Stimulated activated CD8-positive, alpha-beta memory T cell treated with anti-CD3 and anti-CD28 coated beads, Interleukin-2, amount 100 ng/mL, for 1 hour (primary cell): ENCODE data around the gene CBLN3.
A peak's percentile ranks its signal among the peaks of the same experiment; 100 is the strongest.
"Not testable (repeated sequence)": the region's sequence is repeated elsewhere in the genome, so short reads cannot be mapped to it uniquely, and the experiment has no call there.

Source experiments
- DNase-seq, 2 donors: peaks; one replicate each; pipeline ENCODE4 v3.0.0-alpha.2; 2020; ENCODE audit warnings: low read depth in 2 of 2

Gene CBLN3

DNA sequence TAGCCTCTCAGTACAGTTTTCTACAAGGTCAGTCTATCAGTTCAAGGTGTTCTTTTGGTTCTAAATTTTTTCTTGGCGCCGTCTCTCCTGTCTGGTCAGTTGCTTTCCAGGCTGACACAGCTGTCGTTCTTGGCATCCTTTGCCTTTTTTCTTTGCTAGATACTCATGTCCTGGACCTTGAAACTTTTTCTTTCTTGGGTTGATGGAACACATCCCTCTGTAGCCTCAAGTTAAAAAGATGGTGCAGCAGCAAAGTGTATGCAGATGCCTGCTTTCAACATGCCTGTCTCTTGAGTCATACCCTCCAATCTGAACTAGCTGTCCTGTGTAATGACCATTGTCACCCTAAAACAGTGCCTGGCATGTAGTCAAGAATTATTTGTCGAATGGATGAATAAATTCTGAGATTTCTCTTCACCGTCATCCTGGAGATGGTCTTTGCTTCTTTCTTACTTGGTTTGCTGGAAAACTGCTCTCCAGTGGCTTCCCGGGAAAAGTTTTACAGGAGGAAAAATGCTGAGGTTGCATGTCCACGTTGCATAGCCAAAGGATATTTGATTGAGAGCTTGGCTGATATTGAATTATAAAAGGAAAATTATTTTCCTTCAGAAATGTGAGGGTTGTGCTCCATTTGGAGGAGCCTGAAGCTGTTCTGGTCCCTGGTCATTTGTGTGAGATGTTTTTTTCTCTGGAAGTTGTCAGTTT, 26.0 kb downstream of the CBLN3 start:
- no peak for DNase-seq

DNA sequence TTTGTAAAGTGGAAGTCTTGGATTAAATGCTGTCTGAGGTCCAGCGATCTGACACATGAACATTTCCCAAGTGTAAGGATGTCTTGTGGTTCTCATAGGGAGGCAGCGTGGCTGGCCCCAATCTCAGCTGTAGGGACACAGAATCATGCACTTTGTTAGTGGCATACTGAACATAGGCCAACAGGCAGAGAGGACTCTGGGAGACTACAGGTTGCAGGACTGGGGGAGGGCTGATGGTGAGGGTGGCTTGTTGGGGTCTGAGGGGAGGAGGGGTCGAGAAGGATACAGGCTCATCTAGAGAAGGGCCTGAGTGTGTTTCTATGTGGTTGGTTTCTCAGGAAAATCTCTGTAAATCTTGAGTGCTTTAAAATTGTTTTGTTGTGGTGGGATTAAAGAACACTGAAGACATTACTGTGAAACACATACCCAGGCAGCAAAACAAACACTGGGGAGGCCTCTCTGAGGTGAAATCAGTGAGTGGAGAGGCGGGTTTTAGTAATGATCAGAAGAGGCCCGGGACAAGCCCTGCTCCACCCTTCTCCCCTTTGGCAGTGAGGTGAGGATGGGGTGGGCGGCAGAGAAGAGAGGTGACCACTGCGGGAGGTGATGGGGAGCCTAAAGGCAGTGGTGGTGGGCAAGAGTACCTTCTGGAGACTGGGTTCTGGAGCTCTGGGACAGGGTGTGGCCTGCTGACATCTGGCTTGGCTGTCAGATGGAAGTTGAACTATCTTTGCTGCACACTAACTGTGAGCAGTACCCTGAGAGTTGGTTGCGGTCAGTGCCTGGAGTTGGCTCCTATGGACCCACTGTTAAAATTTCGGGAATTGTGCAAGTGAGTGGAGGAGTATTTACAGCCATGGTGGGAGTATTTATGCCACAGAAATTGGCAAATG, 27.4 kb downstream of the CBLN3 start:
- DNase-seq: no peak

DNA sequence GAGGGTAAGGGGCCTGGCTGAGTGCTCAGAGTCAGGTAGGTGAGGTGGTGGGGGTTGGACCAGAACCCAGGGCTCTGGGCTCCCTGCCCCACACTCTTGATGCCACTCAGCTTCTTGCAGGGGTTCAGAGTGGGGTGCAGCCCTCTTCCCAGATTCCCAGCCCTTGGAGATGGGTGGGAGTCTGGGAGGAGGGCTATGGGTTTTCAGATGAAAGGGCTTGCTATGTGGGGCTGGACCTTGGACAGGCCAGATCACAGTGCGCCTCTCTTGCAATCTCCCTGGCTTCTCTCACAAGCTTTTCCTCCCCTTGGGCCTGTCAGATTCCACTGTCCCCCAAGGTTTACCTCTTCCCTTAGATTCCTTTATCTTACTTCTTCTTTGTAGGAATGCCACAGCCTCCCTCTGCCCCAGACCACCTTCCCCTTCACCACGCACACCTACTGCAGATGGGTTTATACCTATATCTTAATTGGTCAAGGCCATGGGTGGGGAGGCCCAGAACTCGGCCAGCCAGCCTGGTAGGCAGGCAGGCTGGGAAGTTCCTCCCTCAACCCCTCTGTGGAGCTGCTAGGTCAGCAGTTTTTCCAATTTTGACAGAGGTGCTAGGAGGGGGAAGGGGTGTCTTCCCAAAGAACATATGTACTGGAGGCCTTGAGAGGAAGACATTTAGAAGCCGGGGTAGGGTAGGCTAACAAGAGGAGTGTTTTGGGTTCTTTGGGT, 29.3 kb downstream of the CBLN3 start:
- DNase-seq: no peak

DNA sequence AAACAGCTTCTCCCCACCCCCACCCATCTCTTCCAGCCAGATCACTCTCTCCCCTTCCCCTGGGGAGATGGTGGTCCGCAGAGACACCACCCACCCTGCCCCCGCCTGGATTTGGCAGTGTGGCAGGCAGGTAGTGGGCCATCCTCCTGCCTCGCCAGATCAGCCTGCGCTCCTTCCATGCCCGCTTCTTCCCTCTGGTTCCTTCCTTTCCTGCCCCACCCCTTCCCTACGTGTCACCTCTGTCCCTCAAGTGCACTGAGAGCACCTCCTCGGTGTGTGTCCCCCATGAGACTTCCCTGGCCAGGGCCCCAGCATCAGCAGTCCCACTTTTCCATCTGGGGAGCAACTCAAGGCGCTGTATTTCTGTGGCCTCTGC, 30.0 kb downstream of the CBLN3 start:
- no peak for DNase-seq

DNA sequence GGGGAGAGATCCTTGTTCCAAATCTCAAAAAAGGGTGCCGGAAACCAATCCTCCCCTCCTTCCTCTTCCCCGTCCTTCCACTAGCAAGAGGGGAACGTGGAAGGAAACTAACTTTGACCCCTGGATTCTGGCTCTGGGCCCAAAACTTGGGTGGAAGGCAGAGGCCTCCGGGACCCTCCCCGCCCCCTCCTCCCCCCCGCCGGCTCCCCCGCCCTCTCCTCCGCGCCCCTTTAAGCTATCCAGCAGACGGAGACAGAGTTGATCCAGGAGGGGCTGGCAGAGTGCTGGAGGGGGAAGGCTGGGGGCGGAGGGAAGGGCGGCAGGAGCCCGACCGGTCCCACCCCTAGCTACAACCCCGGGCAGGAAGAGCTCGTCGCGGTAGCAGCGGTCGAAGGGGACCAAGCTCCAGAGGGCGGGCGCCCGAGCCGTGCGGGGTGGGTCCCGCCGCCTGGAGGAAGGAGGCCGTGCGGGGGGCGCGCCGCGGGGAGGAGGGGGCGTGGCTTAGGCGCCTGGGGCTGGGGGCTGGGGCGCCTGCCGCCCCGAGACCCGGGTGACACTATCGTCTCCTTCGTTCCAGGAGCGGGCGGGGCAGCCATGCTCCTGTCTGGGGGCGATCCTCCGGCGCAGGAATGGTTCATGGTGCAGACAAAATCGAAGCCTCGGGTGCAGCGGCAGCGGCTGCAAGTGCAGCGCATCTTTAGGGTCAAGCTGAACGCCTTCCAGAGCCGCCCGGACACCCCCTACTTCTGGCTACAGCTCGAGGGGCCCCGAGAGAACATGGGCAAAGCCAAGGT, 30.6 kb downstream of the CBLN3 start, which contains the start of gene NYNRIN:
NYNRIN (plus strand) TSS at position 351 of the 794 bp plus-strand sequence; CDS start at position 595, 244 bp downstream.
- peak in 1 of 2 donors; percentile 2 for DNase-seq

DNA sequence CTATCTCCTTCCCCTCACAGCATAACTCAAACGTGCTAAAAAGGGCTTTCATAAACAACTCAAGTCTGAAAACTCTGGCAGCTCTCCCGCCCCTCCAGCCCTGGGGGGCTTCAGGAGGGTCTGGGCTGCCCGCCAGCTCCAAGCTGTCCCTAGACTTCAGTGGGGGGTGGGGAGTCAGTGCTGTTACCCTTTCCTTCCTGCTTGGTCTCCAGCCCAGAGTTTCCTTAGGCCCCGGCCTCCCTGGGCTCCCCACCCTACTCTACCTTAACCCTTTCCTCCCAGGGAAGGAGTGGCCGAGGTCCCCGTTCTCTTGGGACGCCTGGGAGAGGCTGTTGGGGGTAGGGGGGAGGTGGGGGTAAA, 31.2 kb downstream of the CBLN3 start:
- no peak for DNase-seq

DNA sequence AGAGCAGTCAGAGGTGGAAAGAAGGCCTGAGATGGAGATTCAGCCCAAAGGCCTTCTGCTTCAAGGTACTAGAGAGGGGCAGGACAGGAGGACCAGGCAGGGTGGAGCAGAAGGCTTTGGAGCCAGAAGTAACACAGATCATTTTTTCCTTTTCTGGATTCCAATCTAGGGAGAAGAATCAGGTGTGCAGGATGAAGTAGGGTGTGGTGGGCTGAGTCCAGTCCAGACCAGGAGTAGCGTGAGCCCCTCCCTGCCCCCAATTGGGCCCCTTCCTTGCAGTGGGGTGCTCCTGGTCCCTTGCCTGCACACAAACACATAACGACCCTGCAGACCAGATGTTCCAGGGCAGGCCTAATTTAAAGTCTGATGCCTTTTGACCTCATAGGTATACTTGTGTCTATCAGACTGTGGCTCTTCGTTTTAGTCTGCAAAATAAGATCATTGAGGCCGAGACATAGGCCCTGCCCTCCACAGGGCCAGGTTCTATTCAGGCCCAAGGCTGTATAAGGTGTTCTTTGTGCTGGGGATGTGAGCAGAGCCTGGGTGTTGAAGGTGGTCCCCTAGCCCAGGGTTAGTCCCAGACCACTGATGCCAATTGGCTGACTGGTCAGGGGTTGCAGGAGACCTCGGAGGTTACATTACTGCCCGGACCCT, 31.7 kb downstream of the CBLN3 start:
- DNase-seq: no peak

DNA sequence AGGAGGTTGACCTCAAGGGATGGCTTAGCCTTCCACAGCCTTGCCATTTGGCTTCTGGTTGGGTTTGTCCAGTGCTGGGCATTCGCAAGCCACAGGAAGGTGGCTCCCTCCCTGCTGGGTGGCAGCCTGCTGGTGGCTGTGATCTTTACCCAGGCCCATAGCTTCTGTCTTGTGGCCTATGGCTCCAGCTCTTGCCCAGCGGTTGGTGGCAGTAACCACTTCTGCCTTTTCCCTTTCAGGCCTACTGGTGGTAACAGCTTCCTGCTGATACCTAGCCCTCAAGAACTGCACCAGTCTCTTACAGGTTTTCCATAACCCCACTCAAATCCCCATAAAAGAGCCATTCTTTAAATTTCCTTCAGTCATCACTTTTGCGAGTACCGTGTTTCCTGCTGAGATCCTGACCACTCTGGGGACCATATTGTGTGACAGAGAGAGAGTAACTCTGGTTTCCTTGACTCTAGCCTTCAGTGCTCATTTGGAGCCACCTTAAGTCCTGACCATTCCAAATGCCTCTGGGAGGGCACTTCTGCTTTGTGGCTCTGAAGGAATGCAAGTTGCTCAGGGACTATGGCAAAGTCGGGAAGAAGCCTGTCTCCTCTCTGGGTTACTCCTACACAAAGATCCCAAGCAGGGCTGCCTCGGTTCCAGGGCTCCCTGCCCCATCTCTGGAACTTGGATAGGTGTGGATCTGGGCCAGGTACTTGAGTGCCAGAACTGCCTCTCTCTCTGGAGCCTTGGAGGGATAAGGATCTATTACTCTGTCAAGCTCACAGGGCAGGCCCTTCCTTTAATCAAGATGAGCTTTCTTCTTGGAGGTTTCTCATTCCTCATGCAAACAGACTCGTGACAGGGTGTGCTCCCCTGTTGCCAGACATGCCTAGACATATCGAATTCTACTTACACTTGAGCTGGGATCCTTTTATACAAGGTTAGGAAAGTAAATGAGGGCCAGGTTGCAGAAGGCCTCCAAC, 33.6 kb downstream of the CBLN3 start:
- DNase-seq: no peak

DNA sequence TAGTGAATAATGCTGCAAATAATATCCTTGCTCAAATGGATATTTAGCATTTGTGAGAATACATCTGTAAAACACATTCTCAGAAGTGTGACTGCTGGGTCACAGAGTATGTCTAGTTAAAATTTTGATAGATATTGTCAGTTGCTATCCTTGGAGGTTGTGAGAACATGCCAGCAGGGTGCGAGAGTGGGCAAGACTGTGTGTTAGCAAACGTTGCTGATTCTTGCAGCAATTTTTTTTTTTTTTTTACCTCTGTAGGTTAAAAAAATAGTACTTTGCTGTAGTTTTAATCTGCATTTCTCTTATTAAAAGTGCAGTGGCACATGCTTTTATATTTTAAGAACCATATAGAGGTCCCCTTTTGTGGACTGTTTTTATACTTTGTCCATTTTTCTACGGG, 35.2 kb downstream of the CBLN3 start:
- DNase-seq: no peak

DNA sequence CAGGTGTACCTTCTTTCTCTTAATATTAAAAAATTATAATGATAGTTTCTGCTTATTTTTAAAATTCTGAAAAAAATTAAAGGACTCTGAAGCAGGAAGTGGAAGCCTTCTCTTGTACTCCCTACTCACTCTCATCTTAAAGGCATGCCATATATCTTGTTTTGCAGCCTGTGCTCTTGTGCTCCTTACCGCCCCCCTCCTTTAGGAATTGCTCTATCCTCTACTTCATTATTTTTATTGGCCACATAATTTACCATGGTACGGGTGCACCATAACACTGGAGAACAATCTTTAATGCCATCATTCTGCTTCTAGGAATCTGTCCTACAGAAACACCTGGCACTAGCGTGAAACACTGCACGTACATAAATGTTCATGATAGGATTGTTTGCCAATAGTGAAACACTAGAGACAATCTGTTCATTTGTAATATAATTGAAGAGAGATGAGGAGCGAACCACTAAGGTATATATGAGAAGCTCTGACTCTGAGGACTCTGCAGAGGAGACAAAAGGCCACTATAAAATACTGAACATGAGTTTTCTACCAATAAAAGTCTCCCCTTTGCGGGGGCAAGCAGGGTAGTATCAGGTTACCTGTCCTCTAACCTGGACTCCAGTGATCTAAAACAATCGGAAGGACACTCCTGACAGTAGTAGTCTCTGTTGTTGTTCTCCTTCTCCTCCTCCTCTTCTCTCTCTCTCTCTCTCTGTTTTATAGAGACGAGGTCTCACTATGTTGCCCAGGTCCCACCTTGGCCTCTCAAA, 37.0 kb downstream of the CBLN3 start:
- no peak for DNase-seq

DNA sequence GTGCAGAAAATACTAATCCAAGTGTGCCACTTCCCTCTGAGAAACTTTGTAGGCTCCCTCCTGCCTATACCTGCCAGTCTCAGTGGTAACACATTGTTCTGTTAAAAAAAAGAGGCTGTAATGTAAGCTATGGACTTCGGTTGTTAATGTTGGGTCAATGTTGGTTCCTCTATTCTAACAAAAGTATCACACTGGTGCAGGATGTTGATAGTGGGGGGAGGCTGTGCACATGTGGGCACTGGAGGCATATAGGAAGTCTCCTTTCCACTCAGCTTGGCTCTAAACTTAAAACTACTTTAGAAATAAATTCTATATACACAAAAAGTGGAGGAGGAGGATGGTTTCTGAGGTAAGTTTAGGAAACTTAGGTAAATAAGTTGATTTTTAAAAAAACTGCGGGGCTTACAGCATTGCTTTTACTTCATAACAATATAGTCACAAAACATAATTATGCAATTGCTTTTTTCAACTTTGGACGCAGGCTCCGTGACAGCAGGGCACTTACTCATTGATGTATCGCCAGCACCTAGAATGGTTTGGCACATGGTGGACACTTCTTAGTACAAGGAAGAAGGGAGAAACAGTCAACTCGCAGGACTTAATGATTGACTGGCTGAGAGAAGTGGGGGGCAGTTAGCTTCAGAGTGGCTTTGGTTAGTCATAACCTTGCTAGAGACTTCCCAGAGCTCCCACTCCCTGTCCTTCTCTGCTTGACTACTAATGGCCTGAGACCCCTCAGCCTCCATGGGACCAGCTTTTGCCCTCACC, 38.6 kb downstream of the CBLN3 start:
- DNase-seq: no peak

DNA sequence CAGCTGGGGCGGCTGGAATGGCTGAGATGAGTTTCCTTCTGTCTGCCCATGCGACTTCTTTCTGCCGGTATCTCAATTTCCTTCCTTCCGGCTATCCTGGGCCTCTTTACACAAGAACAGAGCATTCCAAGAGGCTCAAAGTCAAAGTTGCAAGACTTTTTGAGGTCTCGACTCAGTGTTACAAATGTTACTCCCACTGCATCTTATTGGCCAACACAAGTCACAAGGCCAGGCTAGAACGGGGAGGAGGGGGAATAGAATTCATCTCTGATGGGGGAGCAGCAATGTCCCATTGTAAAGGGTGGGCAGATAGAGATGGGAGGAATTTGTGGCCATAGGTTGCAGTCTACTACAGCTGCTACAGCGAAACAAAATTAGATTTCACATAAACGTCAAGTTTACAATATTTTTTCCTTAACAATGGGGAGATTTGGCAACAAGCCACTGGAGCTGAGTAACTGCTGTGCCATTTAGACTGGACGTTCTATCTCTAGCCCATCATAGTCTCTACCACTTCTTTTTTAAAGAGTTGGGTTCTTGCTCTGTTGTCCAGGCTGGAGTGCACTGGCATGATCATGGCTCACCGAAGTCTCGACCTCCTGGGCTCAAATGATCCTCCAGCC, 40.1 kb downstream of the CBLN3 start:
- DNase-seq: no peak

DNA sequence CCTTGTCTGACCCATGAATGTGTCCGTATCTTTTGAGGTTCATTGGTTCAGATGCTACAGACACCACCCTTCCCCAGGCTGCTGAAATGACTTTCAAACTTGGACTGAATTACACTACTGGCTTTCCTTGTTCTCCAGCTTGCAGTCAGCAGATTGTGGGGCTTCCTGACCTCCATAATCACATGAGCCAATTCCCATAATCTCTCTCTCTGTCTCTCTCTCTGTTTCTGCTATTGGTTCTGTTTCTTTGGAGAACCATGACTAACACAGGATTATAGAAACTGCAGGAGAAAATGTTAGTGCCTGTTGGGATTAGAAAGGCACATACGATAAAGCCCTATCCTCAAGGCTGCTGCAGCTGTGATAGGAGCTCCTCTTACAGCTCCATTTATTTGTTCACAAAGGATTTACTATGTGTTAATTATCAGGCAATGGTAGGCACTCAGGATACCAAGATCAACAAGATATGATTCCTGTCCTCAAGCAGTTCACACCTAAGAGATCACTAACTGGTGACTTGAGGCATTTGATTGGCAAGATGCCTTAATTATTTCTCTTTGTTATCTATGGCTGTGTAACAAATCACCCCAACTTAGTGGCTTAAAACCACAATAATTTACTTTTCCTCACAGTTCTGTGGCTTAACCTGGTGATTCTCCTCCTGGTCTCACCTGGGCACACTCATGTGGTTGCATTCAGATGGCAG, 40.8 kb downstream of the CBLN3 start:
- DNase-seq: no peak

DNA sequence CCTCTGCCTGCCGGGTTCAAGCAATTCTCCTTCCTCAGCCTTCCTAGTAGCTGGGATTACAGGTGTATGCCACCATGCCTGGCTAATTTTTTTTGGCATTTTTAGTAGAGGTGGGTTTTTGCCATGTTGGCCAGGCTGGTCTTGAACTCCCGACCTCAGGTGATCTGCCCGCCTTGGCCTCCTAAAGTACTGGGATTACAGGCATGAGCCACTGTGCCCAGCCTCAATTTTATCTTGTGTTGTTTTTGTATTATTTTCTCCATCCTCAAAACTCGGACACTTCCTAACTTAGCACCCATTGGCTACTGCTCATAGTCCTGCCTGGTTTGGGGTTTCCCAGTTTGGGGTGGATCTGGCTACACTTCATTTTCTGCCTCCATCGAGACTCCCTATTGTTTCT, 41.9 kb downstream of the CBLN3 start:
- DNase-seq: not testable (repeated sequence)

DNA sequence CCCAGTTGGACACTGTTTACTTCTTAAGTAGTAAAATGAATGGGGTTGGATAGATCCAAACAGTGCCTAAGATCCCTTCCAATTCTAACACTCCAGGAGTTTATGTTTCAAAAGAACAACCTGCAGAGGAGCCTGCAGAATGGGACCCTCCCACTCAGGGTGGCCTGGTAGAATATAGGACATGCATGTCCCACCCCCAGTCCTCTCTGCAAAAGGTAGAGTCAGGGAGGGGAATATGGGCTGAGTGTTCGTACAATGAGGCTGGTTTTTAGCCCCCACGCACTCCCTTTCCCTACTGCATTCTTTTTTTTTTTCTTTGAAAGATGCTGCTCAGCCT, 42.5 kb downstream of the CBLN3 start:
- no peak for DNase-seq

DNA sequence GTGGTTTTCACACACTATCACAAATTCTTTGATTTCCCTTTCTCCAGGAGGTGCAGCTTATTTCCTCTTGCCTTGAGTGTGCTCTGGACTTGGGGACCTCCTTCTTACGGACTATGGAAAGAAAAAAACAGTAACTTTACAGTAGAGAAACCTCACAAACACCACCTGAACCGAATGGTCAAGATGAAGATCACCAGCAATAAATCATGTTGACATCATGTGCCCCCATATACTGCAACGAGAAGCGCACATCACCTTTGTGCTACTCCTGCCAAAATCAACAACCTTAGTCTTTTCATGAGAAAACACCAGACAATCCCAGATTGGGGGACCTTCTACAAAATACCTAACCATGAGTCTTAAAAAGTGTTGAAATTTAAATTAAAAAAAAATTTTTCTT, 43.9 kb downstream of the CBLN3 start:
- no peak for DNase-seq

DNA sequence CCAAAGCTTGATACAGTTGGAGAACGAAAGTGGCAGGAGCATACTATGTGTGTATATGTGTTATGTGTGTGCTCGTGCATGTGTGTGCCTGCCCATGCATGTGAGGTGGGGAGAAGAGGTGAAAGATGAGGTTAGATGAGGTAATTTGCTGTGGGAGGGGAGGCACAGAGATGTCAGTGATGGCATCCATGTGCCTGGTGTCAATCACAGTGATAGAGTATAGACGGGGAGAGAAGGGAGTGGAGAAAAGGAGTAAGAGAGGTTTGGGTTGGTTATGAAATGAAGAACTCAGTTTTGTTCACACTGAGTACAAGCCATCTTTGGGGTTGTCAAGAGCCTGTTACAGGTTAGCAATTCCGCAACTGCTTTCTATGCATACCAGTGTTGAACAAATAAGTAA, 45.3 kb downstream of the CBLN3 start:
- DNase-seq: no peak

DNA sequence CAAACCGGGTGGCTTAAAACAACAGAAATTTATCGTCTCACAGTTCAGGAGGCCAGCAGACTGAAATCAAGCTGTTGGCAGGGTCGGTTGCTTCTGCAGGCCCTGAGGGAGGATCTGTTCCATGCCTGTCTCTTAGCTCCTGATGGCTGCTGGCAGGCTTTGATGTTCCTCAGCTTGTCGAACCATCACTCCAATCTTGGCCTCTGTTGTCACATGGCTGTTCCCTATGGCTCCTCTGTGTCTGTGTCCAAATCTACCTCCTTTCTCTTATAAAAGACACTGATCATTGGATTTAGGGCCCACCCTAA, 47.5 kb downstream of the CBLN3 start:
- DNase-seq: no peak
